B cell (primary cell): Measurements from ENCODE around the gene FRMD4B. TPM values are rescaled to one million over a fixed set of nuclear protein-coding genes. Genes with fewer than 3 reads are reported as not detected.

ENCODE experiments used
- ATAC-seq: fragments of 200-7000 bp; cut with Tn5 transposase; one replicate; pipeline ENCODE4 v1.10.0; 2021; ENCODE audit warnings: low read depth, mild to moderate bottlenecking, moderate number of reproducible peaks, moderate library complexity
- CTCF ChIA-PET: fragments of 350-600 bp; sonication (Branson Sonifier 250); formaldehyde crosslinking; loops from one replicate; lab custom pipeline; 2021; ENCODE audit warnings: antibody characterized with exemption, inconsistent platforms; lab: Charles Lee
- POLR2A ChIA-PET: fragments of 350-600 bp; sonication (Branson Sonifier 250); formaldehyde crosslinking; loops from one replicate; lab custom pipeline; 2021; ENCODE audit warnings: antibody characterized with exemption; lab: Charles Lee
- DNase-seq: peaks from one replicate; pipeline ENCODE4 v3.0.0; 2013
- H2AFZ ChIP-seq: 2 replicates; pipeline ENCODE4 v1.6.1; 2012; ENCODE audit warnings: mild to moderate bottlenecking, low read depth, low read length; ENCODE audit not compliant: insufficient read depth, poor library complexity, severe bottlenecking
- H3K27ac ChIP-seq, 2 donors: 1 replicate in 1 of 2; 2 replicates in 1 of 2; pipeline ENCODE4 v1.5.1; 2012 to 2013; ENCODE audit warnings: low read length in 2 of 2, mild to moderate bottlenecking in 2 of 2, moderate library complexity in 1 of 2
- H3K27me3 ChIP-seq, 4 experiments: fragments of 200-600 bp in 1 of 4; sonication (generic) in 1 of 4; replicated peaks in 1 of 4; 1 replicate in 2 of 4; 2 replicates in 2 of 4; pipeline versions ENCODE4 v1.6.1 to v1.7.0; 2013 to 2016; ENCODE audit warnings: low read length in 3 of 4, mild to moderate bottlenecking in 2 of 4, mixed read lengths in 1 of 4, moderate library complexity in 1 of 4; ENCODE audit not compliant: insufficient read depth in 4 of 4, control insufficient read depth in 3 of 4; ENCODE audit errors: control extremely low read depth in 1 of 4
- H3K36me3 ChIP-seq, 2 experiments: replicated peaks in 1 of 2; 1 replicate in 1 of 2; 2 replicates in 1 of 2; pipeline versions ENCODE4 v1.6.1 to v1.7.1; 2013; ENCODE audit warnings: low read length in 1 of 2; ENCODE audit not compliant: insufficient read depth in 2 of 2, control insufficient read depth in 1 of 2; ENCODE audit errors: control extremely low read depth in 1 of 2, extremely low read depth in 1 of 2
- H3K4me1 ChIP-seq, 2 donors: fragments of 200-600 bp in 1 of 2; sonication (generic) in 1 of 2; 1 replicate in 1 of 2; 2 replicates in 1 of 2; pipeline versions ENCODE4 v1.5.1 to v1.6.1; 2013 to 2017; ENCODE audit warnings: low read length in 2 of 2; ENCODE audit not compliant: control insufficient read depth in 2 of 2, insufficient read depth in 2 of 2
- H3K4me2 ChIP-seq: replicated peaks from 2 replicates; pipeline ENCODE3; 2012; ENCODE audit warnings: mild to moderate bottlenecking, low read depth, low read length; ENCODE audit not compliant: poor library complexity, severe bottlenecking
- H3K4me3 ChIP-seq, 5 experiments: fragments of 200-600 bp in 1 of 5; sonication (generic) in 1 of 5; 1 replicate in 3 of 5; 2 replicates in 2 of 5; pipeline versions ENCODE4 v1.5.1 to v1.7.0; 2011 to 2016; ENCODE audit warnings: low read length in 4 of 5, mild to moderate bottlenecking in 4 of 5, low read depth in 2 of 5, control low read depth in 1 of 5, moderate library complexity in 1 of 5; ENCODE audit not compliant: insufficient read depth in 1 of 5; ENCODE audit errors: control extremely low read depth in 1 of 5, extremely low read depth in 1 of 5
- H3K79me2 ChIP-seq: fragments of 200-600 bp; sonication (generic); one replicate; pipeline ENCODE4 v1.6.0; 2016; ENCODE audit warnings: low read length; ENCODE audit not compliant: control insufficient read depth, insufficient read depth
- H3K9ac ChIP-seq: fragments of 200-600 bp; sonication (generic); 2 replicates; pipeline ENCODE4 v1.6.1; 2017; ENCODE audit warnings: mild to moderate bottlenecking, low read length, moderate library complexity
- H3K9me3 ChIP-seq, 3 donors: one replicate each; pipeline versions ENCODE4 v1.6.1 to v1.7.1; 2013; ENCODE audit warnings: low read length in 2 of 3; ENCODE audit not compliant: control insufficient read depth in 2 of 3, insufficient read depth in 1 of 3; ENCODE audit errors: control extremely low read depth in 1 of 3
- H4K20me1 ChIP-seq: 2 replicates; pipeline ENCODE4 v1.6.0; 2012; ENCODE audit warnings: mild to moderate bottlenecking, low read length; ENCODE audit not compliant: insufficient read depth, control insufficient read depth, poor library complexity, severe bottlenecking
- H3K27ac Mint-ChIP-seq: one replicate; pipeline ENCODE4 v1.8.0; 2021; ENCODE audit warnings: mixed read lengths
- H3K27me3 Mint-ChIP-seq: one replicate; pipeline ENCODE4 v1.8.0; 2021; ENCODE audit warnings: mixed read lengths
- H3K4me1 Mint-ChIP-seq: one replicate; pipeline ENCODE4 v1.8.0; 2021; ENCODE audit warnings: mixed read lengths
- H3K4me3 Mint-ChIP-seq: one replicate; pipeline ENCODE4 v1.8.0; 2021; ENCODE audit warnings: mixed read lengths
- H3K9me3 Mint-ChIP-seq: one replicate; pipeline ENCODE4 v1.8.0; 2022; ENCODE audit warnings: mixed read lengths; ENCODE audit not compliant: insufficient read depth
- CTCF ChIP-seq: fragments of 200-600 bp; IDR thresholded peaks from one replicate; pipeline ENCODE4 v1.8.0; 2022; ENCODE audit warnings: antibody characterized with exemption, mild to moderate bottlenecking
- EZH2 ChIP-seq: IDR thresholded peaks from 2 replicates; pipeline ENCODE4 v1.6.1; 2012; ENCODE audit warnings: borderline replicate concordance, low read depth, mild to moderate bottlenecking, moderate library complexity, low read length; ENCODE audit not compliant: insufficient read depth, poor library complexity, severe bottlenecking
- WGBS: methylation state at CpG from one replicate; pipeline ENCODE4 v1.1.5; 2013; ENCODE audit warnings: missing lambda C conversion rate; ENCODE audit not compliant: insufficient coverage; 5-methylcytosine and 5-hydroxymethylcytosine counted together
- intact Hi-C: fragments of 100-400 bp; cut with micrococcal nuclease; formaldehyde crosslinking; loops from one replicate; pipeline ENCODE4 v1.10.0; 2022
- polyA plus RNA-seq: library from polyadenylated mRNA; depleted of rRNA; stranded (reverse); fragments of >200 nt; gene quantifications from 2 replicates; pipeline ENCODE4 v1.2.3, GENCODE V29; 2012
- total RNA-seq, 2 donors: library from RNA; stranded (reverse); fragments of 120-200 nt in 1 of 2; gene quantifications; 1 replicate in 1 of 2; 2 replicates in 1 of 2; pipeline versions ENCODE4 v1.2.3 to v1.2.4, GENCODE V29; 2013 to 2022

FRMD4B gene
- total and polyA plus RNA-seq, 2 donors (not counting 1 experiment from before 2014, with no cell fraction given) = 0.06 to 0.20 TPM

GRCh38 chr3:69121950-69122349 lies 263.9 kb downstream of the FRMD4B start:
- H3K4me3 ChIP-seq = no peak overlapping the region
- POLR2A ChIA-PET = no interaction called here
- 85% methylated on average over 4 of the region's 8 CpGs for WGBS

More at GRCh38 chr3:69121950-69122349, 263.9 kb downstream of the FRMD4B start:
- ATAC-seq (no peak), DNase-seq (no peak)
- H3K4me1 ChIP-seq = no peaks in the 10 kb centered on the region
- H4K20me1 ChIP-seq = no peaks in the 10 kb centered on the region
- no peak overlapping the region for H3K27ac Mint-ChIP-seq
- no peak overlapping the region for H3K4me2 ChIP-seq
- CTCF ChIA-PET = interaction anchor here (0.7 to 3.8 kb wide), 16 partner anchors 10 to 191 kb away, joined by 3 to 25 read pairs (median 4); partner anchors contain the start of gene EOGT
- H3K27me3 ChIP-seq = no peaks in the 10 kb centered on the region
- no peaks in the 10 kb centered on the region for H3K79me2 ChIP-seq
- H3K4me3 Mint-ChIP-seq = no peak overlapping the region
- H3K36me3 ChIP-seq = no peaks in the 10 kb centered on the region
- no peak overlapping the region for H3K9ac ChIP-seq
- H3K27ac ChIP-seq = no peak overlapping the region
- TF ChIP-seq EZH2 (no peak), CTCF (no peak)
- peaks cover 8% of the 10 kb centered on the region for H3K27me3 Mint-ChIP-seq
- no peaks in the 10 kb centered on the region for H3K9me3 ChIP-seq
- intact Hi-C loops = loop anchor here (1.0 to 5.0 kb wide), 2 partner anchors 40 to 184 kb away; partner anchors contain the start of genes ARL6IP5 and UBA3
- H2AFZ ChIP-seq = no peak overlapping the region
- no peaks in the 10 kb centered on the region for H3K9me3 Mint-ChIP-seq
- H3K4me1 Mint-ChIP-seq = peaks cover 5% of the 10 kb centered on the region
